ENCODE data around the gene MACROD2.
"Not testable (repeated sequence)": the region's sequence is repeated elsewhere in the genome, so short reads cannot be mapped to it uniquely, and the experiment has no call there.

MACROD2 gene

DNA sequence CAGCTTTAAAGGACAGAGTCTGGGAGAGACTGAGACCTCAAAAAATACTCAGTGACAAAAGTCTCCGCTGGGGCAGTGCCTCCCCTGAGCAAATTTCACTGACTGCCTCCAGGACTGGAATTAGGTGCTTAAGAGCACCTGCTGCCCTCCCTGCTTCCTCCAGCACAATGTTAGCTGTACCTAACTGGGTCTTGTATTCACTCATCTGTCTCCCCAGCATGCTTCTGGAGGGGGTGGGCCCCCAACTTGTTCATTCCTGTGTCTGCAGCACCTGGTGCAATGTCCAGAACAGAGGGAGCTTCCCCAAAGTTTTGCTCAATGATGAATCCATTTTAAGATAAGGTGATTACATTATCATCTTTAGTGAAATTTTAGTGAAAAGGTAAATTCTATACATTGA, 1927.2 kb downstream of the MACROD2 start:
- DNase-seq = no peak

DNA sequence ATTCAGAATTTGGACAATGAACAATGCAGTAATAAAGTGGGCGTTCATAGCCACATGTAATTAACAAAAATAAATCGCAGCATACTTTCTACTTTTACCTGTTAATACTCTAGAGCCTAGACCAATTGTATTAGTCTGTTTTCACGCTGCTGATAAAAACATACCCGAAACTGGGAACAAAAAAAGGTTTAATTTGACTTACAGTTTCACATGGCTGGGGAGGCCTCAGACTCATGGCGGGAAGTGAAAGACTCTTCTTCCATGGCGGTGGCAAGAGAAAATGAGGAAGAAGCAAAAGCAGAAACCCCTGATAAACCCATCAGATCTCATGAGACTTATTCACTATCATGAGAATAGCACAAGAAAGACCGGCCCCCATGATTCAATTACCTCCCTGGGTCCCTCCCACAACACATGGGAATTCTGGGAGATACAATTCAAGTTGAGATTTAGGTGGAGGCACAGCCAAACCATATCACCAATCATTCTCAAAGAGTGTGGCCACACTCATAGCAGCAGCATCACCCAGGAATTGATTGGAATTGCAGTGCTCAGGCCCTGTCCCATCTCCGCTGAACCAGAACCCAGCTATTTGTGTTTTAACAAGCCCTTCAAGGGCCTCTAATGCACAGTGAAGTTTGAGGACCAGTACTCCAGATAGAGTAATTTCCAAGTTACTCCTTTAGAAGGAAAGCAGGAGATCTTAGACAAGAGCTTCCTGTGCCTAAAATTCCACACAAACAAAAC, 1927.9 kb downstream of the MACROD2 start:
- DNase-seq = no peak

DNA sequence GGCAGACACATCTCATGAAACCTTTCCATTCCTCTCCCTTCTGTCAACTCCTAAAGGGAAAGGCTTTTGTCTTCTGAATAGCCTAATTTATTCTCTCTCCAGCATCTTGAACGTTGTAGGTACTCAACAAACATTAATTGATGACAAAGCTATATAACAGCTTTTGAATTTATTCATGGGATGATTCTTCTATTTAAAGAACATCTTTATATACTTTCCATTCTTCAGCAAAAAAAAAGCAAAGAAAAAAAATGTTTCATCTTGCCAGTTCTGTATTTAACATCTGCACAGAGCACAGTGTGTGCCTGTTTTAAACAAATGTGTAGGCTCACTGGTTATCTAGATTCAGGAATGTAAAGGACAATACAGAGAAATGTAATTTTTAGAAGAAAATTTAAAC, 1929.2 kb downstream of the MACROD2 start:
- no peak for DNase-seq

DNA sequence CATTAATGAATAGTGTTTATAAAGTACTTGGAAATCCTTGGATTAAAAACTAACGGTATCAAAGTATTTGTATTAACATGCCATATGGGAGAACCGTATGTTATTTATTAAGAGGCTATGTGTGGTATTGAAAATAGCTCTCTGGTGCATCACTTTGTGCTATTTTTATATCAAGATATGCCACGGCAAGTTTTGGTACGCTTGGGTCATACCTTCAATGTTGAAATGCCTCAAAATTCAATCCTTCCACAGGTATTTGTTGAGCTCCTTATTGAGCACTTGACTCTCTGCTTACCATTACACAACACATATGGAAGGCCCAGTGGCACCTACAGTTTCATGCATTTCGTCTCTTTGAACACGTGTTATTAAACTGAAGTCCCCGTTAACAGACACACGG, 1930.1 kb downstream of the MACROD2 start:
- DNase-seq = peak; percentile 37

DNA sequence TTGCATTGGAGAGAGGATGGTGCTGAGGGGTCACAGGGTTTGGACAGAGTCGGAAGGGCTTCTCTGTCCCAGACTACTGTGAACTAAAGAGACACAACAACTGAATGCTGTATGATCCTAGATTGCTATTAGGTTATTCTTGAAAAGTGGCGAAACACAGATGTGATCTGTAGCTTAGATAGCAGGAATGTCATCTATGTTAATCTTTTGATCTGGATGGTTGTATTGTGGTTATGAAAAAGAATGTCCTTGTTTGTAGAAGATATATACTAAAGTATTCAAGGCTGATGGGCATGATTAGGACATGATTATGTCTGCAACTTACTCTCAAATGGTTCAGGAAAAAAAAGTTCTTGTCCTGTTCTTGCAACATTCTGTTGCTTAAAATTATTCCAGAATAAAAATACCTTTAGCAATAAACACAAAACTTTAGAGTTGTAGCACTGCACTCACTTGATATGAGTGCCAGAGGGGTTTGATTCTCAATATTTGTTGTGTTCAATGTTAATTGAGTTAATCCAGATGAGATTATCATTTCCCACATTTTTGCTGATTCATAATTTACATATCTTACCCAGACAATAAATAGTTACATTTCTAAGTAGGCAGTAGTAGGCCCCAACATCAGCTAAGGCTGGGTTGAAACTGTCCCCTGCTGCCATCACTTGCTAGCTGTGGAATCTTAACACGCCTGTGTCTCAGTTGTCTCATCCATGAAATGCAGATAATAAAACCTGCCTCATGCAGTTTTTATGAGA, 1932.8 kb downstream of the MACROD2 start:
- DNase-seq = no peak

DNA sequence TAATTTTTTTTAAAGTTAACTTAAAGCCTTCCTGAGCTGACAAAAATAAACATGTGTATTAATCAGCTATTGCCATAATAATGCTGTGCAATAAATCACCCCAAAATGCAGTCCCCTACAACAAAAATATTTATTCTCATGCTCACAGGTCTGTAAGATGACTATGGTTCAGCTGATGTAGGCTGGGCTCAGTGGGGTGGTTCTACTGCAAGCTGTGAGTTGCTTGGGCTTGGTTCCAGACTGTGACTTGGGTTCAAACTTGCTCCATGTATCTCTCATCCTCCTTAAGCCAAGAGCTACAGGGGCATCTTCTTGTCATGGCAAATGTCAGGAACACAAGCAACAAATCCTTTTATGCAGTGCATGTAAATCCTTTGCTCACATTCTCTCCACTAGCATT, 1933.6 kb downstream of the MACROD2 start:
- no peak for DNase-seq

DNA sequence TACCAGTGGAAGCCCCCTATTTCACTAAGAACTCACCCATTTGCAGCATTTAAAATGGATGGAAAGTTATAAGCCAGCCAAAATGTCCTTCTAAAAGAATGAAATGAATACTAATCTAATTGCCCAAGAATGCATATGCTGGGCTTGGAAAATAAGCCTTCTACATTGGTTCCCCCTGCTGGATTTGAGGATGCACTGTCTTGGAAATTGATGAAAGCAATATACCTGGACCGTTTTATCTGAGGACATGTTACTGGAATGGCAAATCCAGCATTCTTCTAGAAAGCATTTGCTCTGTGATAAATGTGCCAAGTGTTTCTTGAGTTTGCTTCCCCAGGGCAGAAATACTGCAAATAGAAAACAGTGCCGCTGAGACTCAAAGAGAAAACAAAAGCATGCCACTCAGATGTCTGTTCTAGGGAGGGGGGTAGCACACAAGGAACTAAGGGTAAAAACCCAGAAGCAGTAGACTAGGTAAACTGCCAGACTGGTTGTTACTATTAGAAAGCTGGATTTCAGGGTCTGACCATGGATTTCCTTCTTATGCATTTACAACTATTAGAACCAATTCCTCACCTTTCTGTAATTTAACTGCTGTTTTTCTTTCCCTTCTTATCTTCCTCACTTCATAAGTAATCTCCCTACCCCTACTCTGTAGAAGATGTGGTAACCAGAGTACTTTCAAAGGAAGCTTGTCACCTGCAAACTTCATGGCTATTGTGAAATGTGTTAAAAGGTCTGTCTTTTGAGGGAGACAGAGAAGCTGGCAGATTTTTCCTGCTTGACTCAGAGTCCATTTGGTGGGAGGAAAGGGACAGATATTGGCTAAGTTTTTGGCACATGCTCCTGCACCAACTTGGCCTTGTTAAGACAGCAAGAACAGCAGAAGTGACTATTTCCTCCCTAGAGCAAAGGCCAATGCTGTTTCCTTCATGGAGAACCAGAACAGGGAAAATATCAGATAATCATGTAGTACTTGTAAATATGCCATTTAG, 1935.3 kb downstream of the MACROD2 start:
- peak; percentile 78 for DNase-seq

DNA sequence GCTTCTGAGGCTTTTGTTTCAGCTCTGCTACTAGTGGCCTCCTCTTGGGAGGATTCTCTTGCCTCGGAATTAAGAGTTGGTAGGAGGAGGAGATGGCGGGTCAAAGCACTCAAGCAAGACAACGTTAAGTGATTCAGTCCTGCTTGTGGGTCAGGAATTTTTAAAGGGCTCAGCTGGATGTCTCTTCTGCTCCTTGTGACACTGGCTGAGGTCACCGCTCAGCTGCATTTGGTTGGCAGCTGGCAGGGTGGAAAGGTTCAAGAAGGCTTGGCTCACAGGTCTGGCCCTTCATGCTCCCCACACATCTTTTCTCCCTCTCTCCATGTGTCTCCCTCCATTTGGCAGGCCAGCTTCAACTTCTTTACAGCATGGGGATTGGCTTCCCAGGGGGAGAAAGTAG, 1936.6 kb downstream of the MACROD2 start:
- DNase-seq = no peak

DNA sequence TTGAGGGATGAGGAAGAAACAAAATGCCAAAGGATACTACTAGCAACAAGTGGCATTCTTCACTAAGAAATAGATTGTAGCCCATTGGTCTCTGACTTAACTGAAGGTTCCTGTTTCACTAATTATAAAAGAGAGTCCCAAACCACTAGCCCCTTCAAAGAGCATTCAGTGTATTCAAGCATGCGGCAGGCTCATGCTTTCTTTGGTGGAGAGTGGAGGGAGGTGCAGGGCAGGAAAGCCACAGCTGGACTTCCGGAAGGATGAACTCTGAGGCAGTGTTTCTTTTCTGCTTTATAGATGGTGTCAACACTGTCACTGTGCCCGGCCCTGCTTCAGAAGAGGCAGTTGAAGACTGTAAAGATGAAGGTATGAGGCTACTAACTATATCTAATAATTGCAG, 1941.9 kb downstream of the MACROD2 start:
- DNase-seq = no peak

DNA sequence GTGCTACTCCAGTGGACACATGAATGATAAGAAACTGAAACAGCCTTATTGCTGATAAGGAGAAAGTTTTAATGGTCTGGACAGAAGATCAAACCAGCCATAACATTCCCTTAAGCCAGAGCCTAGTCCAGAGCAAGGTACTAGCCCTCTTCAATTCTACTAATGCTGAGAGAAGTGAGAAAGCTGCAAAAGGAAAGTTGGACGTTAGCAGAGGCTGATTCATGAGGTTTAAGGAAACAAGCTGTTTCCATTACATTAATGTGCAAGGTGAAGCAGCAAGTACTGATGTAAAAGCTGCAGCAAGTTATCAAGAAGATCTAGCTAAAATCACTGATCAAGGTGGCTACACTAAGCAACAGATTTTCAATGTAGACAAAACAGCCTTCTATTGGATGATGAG, 1943.5 kb downstream of the MACROD2 start:
- DNase-seq = no peak

DNA sequence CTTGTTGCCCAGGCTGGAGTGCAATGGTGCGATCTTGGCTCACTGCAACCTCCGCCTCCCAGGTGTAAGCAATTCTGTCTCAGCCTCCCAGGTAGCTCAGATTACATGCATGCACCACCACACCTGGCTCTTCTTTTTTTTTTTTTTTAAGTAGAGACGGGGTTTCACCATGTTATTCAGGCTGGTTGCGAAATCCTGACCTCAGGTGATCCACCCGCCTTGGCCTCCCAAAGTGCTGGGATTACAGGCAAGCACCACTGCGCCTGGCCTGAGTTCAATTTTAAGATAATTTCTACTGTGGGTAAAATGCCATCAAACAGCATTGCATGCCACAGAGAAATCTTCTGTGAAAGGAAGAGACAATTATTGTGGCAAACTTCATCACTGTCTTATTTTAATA, 1944.8 kb downstream of the MACROD2 start:
- DNase-seq = no peak

DNA sequence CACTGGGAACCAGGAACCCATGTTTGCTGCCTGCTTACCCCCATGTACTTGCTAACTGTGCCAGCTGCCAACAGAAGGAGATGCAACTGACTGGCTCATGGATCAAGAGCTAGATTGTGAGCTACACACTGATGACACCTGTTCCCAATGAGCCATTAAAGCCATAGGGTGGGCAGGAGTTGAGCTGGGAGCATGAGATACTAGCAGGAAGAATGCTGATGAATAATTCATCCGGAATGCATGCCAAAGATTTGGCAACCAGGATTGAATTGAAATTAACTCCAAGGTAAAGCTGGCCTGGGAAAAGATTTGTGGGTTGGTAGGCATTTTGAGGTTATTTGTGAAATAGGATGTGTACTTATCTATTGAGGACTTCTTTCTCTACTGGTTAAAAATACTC, 1946.8 kb downstream of the MACROD2 start:
- no peak for DNase-seq

DNA sequence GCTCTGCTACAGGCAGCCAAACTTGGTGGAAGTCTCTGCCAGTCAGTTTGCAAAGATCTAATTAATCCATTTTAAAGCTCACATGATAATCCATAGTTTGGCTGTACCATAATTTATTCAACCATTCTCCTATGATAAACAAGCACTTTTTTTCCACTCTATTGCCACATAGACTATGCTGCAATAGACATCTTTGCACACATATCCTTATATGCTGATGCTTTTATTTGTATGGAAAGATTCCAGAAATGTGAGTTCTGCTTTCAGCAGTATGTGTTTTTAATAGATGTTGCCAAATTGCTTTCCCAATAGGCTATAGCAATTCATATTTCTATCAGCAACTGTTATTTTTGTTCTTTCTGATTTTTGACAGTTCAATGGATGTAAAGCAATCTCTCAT, 1950.0 kb downstream of the MACROD2 start:
- no peak for DNase-seq

DNA sequence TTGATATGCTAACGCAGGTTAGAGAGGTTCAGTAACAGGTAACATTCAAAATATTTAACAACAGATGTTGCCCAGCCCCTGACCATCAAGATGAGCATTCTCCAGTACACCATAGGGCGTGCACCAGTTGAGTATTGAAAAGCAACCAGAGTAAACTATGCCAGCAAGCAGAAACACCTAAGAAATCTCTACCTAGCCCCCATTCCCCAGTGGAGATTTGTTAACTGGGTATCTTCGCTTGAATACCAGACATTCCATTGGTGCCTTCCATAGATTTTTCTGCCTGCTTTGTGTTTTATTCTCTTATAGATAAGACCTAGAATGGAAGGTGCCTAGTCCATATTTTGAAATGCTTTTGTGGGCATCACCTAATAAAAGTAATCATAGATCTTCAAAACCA, 1954.1 kb downstream of the MACROD2 start:
- DNase-seq = no peak

DNA sequence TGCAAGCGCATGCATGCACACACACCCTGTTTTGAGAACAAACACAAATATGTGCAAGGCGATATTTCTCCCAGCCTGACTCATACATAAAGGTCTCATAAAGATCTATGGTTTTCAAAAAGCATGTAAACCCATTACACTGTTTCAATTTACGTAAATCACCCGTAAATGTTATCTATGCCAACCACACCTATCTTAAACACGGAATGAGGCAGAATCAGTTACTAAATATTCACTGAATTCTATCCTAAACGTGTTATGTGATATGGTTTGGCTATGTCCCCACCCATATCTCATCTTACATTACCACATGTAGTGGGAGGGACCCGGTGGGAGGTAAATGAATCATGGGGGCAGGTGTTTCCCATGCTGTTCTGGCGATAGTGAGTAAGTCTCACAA, 1956.3 kb downstream of the MACROD2 start:
- no peak for DNase-seq

DNA sequence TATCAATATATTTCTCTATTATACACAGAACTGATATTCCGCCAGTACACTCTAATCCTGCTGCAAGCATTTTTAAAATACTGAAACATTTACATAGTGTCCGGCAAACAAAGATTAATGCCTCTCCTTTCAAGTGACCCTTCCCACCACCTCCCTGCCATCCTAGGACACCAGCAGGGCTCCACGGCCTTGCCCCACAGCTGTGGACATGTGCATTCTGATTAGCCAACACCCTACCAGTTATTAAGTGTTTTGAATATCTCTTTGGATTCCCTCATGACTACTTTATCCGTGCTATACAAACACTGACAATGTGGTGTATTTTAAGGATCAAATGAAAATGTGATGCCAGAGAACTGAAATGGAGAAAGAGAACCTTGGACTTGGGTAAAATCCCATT, 1962.8 kb downstream of the MACROD2 start:
- DNase-seq = no peak

DNA sequence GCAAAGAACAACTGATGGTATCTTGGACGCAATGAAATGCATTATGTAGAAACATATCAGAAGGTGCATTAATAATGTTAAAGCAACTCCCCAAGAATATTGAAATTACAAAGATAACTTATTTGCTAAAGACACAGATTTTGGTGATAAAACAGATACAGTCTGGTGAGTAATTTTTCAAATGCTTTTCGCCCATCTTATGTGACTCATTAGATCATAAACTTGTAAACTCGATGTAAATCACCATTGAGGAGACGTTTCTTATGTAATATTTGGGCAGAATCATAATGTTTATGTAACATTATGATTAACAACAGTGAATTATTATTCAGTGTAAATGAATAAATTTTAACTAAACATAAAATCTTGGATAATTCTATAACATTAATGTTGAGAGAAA, 1969.8 kb downstream of the MACROD2 start:
- DNase-seq = no peak

DNA sequence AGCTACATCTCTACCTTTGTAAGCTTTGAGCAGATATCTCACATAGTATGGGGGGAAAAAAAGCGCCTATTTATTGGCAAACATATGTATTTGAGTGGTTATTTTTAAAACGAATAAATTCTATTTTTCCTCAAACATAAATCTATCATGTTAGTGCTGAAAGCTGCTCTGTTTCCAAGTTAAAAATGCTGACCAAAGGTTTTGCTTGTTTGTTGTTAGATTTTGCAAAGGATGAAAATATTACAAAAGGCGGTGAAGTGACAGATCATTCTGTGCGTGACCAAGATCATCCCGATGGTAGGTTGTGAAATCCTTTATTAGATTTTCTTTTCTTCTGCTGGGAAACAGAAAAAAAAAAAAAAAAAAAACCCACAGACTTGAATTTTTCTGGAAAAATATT, 1972.0 kb downstream of the MACROD2 start:
- no peak for DNase-seq

DNA sequence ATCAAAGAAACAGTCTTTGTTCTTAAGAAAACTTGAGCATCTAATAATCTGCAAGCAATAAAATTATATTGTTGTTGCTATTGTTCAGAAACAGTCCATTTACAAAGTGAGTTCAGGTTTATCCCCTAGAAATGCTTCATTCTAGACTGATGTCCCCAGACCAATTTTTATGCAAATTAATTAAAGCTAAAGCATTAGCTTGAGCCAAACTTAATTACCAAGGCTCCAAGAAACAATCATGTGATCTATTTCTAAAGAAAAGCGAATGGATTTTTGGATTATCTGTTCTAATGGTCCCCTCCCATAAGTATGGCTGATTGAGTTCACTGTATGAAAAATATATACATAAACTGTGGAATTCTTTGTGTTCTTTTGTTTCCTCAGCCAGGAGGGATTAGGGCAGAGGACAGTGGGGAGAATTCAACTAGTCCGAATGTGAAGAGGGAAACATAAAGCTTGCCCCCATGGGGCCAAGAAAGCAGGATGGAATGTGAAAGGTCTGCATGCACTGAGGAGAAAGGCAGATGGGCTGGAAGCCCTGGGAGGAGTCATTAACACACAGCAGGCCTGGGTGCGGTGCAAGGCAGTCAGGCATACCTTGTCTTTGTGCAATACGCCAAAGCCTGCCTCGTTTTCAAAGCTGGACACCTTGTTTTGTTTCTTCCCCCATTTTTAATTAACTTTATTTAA, 1980.9 kb downstream of the MACROD2 start:
- DNase-seq = peak; percentile 79

DNA sequence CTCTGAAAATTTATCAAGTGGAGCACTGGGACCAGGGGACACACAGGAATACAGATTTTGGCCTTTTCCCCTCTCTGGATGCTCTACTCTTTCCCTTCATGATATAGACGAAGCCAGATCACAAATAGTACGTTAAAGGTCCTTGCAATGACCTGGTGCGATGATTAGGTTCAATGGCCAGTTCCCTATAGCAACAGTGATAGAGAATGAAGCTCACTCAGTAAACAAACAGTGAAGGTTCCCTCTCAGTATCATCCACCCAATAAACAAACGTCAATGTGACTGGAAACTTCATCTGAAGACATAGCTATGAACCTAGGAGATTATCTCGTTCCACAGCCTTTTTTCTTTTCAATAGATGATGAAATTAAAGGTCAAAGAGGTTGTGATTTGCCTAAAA, 1981.7 kb downstream of the MACROD2 start:
- DNase-seq = no peak

DNA sequence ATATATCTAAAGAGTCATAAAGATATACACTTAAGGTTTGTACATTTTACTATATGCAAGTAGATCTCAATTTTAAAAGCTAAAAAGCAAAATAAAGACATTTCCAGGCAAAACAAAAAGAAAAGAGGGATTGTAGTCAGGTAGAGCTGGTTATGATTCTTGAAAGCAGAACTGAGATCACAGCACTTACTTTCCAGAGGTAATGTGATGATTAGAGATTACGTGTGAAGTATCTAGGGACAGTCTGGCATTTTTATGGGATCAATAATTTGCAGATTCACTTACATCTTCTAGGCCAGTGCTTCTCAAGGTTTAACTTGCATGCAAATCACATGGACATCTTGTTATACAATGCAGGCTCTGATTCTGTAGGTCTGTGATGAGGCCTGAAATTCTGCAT, 1982.4 kb downstream of the MACROD2 start:
- no peak for DNase-seq

DNA sequence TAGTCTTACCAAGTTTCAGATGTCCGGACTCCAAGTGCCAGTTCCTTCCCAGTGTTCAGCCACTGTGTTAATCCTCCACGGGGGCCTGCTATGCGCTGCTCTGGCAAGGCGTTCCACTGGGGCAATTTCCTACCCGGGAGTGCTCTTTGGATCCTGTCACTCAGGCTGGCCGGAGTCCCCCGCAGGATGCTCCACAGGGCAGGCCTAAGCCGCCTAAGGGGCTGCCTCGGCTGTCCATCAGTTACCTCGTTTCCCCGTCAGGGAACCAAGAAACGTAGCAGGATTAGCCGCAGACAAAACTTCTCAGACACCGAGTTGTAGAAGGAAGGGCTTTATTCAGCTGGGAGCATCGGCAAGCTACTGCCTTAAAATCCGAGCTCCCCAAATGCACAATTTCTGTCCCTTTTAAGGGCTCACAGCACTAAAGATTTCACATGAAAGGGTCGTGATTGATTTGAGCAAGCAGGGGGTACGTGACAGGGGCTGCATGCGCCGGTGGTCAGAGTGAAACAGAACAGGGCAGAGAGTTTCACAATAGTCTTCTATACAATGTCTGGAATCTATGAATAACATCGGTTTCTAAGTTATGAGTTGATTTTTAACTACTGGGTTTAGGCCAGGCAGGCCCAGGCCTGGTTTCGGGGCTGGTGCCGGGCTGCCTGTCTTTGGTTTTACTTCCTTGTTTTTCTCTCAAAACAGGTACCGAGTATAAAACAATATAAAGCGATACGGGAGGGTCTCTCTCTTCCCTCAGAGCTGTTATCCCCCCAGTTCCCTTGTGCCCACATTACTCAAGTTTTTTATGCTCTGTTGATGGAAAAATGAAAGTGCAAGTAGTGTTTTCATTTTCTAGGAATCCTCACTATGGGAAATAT, 1990.4 kb downstream of the MACROD2 start:
- not testable (repeated sequence) for DNase-seq

Data from NCI-H82 (cell line).